Endodermal cell (in vitro differentiated cells): Measurements from ENCODE around the gene DGKZ. TPM values are rescaled to one million over a fixed set of nuclear protein-coding genes. Genes with fewer than 3 reads are reported as not detected.
A peak's percentile ranks its signal among the peaks of the same experiment; 100 is the strongest.

Experiments used
- DNase-seq: peaks from one replicate; pipeline ENCODE4 v3.0.0-alpha.2; 2017
- H3K27ac ChIP-seq: 2 replicates; pipeline ENCODE4 v1.5.1; 2013; ENCODE audit warnings: mild to moderate bottlenecking, low read depth, low read length, moderate library complexity
- H3K27me3 ChIP-seq: 2 replicates; pipeline ENCODE4 v1.6.1; 2013; ENCODE audit warnings: mild to moderate bottlenecking, low read length, moderate library complexity; ENCODE audit not compliant: insufficient read depth, control insufficient read depth, poor library complexity, severe bottlenecking
- H3K36me3 ChIP-seq: 2 replicates; pipeline ENCODE4 v1.7.0; 2013; ENCODE audit warnings: mild to moderate bottlenecking, low read length, moderate library complexity; ENCODE audit not compliant: control insufficient read depth, insufficient read depth
- H3K4me1 ChIP-seq: one replicate; pipeline ENCODE4 v1.7.0; 2013; ENCODE audit warnings: low read length; ENCODE audit not compliant: control insufficient read depth, insufficient read depth
- H3K4me3 ChIP-seq: 2 replicates; pipeline ENCODE4 v1.5.1; 2013; ENCODE audit warnings: mild to moderate bottlenecking, low read length, moderate library complexity
- H3K9ac ChIP-seq: 2 replicates; pipeline ENCODE4 v1.6.1; 2013; ENCODE audit warnings: mild to moderate bottlenecking, low read length, moderate library complexity; ENCODE audit not compliant: poor library complexity, severe bottlenecking; ENCODE audit errors: extremely low read depth
- H3K9me3 ChIP-seq: 2 replicates; pipeline ENCODE4 v1.6.1; 2013; ENCODE audit warnings: mild to moderate bottlenecking, low read length, moderate library complexity; ENCODE audit not compliant: control insufficient read depth
- H3K27ac Mint-ChIP-seq: 2 replicates; pipeline ENCODE4 v1.8.0; 2020; ENCODE audit warnings: mixed read lengths
- H3K27me3 Mint-ChIP-seq: 2 replicates; pipeline ENCODE4 v1.8.0; 2021; ENCODE audit warnings: mild to moderate bottlenecking, mixed read lengths; ENCODE audit not compliant: insufficient read depth
- H3K36me3 Mint-ChIP-seq: 2 replicates; pipeline ENCODE4 v1.8.0; 2020; ENCODE audit warnings: low read depth, mixed read lengths
- H3K4me1 Mint-ChIP-seq: 2 replicates; pipeline ENCODE4 v1.8.0; 2020; ENCODE audit warnings: mixed read lengths
- H3K4me3 Mint-ChIP-seq: 2 replicates; pipeline ENCODE4 v1.8.0; 2020; ENCODE audit warnings: mild to moderate bottlenecking, moderate library complexity, mixed read lengths
- H3K9me3 Mint-ChIP-seq: 2 replicates; pipeline ENCODE4 v1.8.0; 2020; ENCODE audit warnings: mild to moderate bottlenecking, mixed read lengths
- CTCF ChIP-seq: fragments of 200-600 bp; sonication (generic); conservative IDR thresholded peaks from 2 replicates; pipeline ENCODE4 v1.5.0; 2021; ENCODE audit warnings: antibody characterized with exemption, mild to moderate bottlenecking
- WGBS, 2 experiments: methylation state at CpG; one replicate each; pipeline versions ENCODE4 v1.1.5 to v1.1.7; 2013; ENCODE audit warnings: missing lambda C conversion rate in 2 of 2, mixed read lengths in 1 of 2; ENCODE audit not compliant: insufficient coverage in 1 of 2, insufficient read length in 1 of 2; 5-methylcytosine and 5-hydroxymethylcytosine counted together
- total RNA-seq, 2 donors: library from RNA; stranded (reverse); fragmentation: NEBNext Ultra II Directional in 1 of 2; extraction: Animal tissue kit (Norgen Biotek cat#: 25700) in 1 of 2; gene quantifications; 2 replicates in 1 of 2; 3 replicates in 1 of 2; pipeline ENCODE4 v1.2.1, GENCODE V29; 2021

DGKZ gene
- total RNA-seq, 2 donors from 2014 or later: 49.6 to 57.3 TPM

GRCh38 chr11:46341454-46341853, 5.8 kb upstream of the DGKZ start:
- Mint-ChIP-seq H3K9me3 (no peaks in the 10 kb centered on the region), H3K4me1 (peaks cover 51% of the 10 kb centered on the region), H3K36me3 (no peaks in the 10 kb centered on the region), H3K27ac (no peak overlapping the region), H3K27me3 (peaks cover 49% of the 10 kb centered on the region), H3K4me3 (no peak overlapping the region)
- TF ChIP-seq CTCF: no peak
- no peak overlapping the region for H3K9ac ChIP-seq
- no peak overlapping the region for H3K4me3 ChIP-seq
- H3K9me3 ChIP-seq: no peaks in the 10 kb centered on the region
- H3K27ac ChIP-seq: no peak overlapping the region
- H3K4me1 ChIP-seq: peaks cover 14% of the 10 kb centered on the region
- 92% methylated on average over 3 of the region's 3 CpGs for WGBS, 2 experiments
- H3K27me3 ChIP-seq: peaks cover 16% of the 10 kb centered on the region
- no peak for DNase-seq
- no peaks in the 10 kb centered on the region for H3K36me3 ChIP-seq

- H3K4me3 ChIP-seq: no peak overlapping the region
- peaks cover 17% of the 10 kb centered on the region for H3K27me3 ChIP-seq
- TF ChIP-seq CTCF: no peak
- DNase-seq: peak; percentile 83
- peaks cover 14% of the 10 kb centered on the region for H3K4me1 ChIP-seq
- 62 to 67% methylated on average over 2 to 5 of the region's 5 CpGs for WGBS, 2 experiments
- Mint-ChIP-seq H3K4me1 (peaks cover 54% of the 10 kb centered on the region), H3K36me3 (no peaks in the 10 kb centered on the region), H3K27me3 (peaks cover 48% of the 10 kb centered on the region), H3K4me3 (no peak overlapping the region), H3K9me3 (no peaks in the 10 kb centered on the region), H3K27ac (peak overlapping the region; percentile 31)
- no peaks in the 10 kb centered on the region for H3K36me3 ChIP-seq
- H3K27ac ChIP-seq: no peak overlapping the region
- no peak overlapping the region for H3K9ac ChIP-seq
- H3K9me3 ChIP-seq: no peaks in the 10 kb centered on the region
Observed at GRCh38 chr11:46342239-46342638, 5.0 kb upstream of the DGKZ start.

GRCh38 chr11:46343520-46343919, 3.7 kb upstream of the DGKZ start:
- Histone ChIP-seq H3K27me3 (peaks cover 17% of the 10 kb centered on the region), H3K4me1 (peaks cover 18% of the 10 kb centered on the region), H3K36me3 (no peaks in the 10 kb centered on the region), H3K27ac (no peak overlapping the region), H3K9me3 (no peaks in the 10 kb centered on the region), H3K4me3 (no peak overlapping the region), H3K9ac (no peak overlapping the region)
- TF ChIP-seq CTCF: no peak
- Mint-ChIP-seq H3K27me3 (peaks cover 36% of the 10 kb centered on the region), H3K4me1 (peaks cover 55% of the 10 kb centered on the region), H3K4me3 (no peak overlapping the region), H3K27ac (peak overlapping the region; percentile 4), H3K9me3 (no peaks in the 10 kb centered on the region), H3K36me3 (no peaks in the 10 kb centered on the region)
- WGBS, 2 experiments: 79 to 89% methylated on average over 2 to 3 of the region's 3 CpGs
- DNase-seq: peak; percentile 54
